Measurements from ENCODE around the gene FAH. TPM values are rescaled to one million over a fixed set of nuclear protein-coding genes. Genes with fewer than 3 reads are reported as not detected.

FAH gene
- total RNA-seq, 1 experiment from 2014 or later: 21.5 TPM

GRCh38 chr15:80174017-80174746, 21.4 kb downstream of the FAH start:
- no peak overlapping the region for H2BK12ac ChIP-seq (ENCODE audit: insufficient read length, low read depth, low read length)
- H3K14ac ChIP-seq (ENCODE audit: insufficient read depth, low read length): no peak overlapping the region
- no peak overlapping the region for H2BK120ac ChIP-seq (ENCODE audit: low read depth, low read length, poor library complexity, severe bottlenecking)
- H4K91ac ChIP-seq (ENCODE audit: insufficient read length, low read depth, low read length): no peak overlapping the region
- no peak overlapping the region for H3K4ac ChIP-seq (ENCODE audit: low read depth, low read length)
- H2BK5ac ChIP-seq (ENCODE audit: insufficient read length, low read length): no peak overlapping the region
- no peak overlapping the region for H3K27ac ChIP-seq (ENCODE audit: insufficient read length, low read depth, low read length)
- H3K23ac ChIP-seq (ENCODE audit: insufficient read length, low read depth, low read length): no peak overlapping the region
- no peak overlapping the region for H4K8ac ChIP-seq (replicated peaks; ENCODE audit: insufficient read length, low read depth, low read length)
- H3K23me2 ChIP-seq (ENCODE audit: insufficient read length, low read depth, low read length, poor library complexity, severe bottlenecking): no peaks in the 10 kb centered on the region
- H3K79me2 ChIP-seq (ENCODE audit: insufficient read depth, low read length): no peaks in the 10 kb centered on the region
- peaks cover 10 to 29% (median 13%) of the 10 kb centered on the region in 3 experiments; a peak in 6 of 7 replicates for H3K36me3 Mint-ChIP-seq (ENCODE audit: insufficient read depth in 1 of 3, low read depth in 3 of 3)
- no peak overlapping the region for H3T11ph ChIP-seq (ENCODE audit: low read length)
- no peak overlapping the region for H2BK15ac ChIP-seq (ENCODE audit: low read depth, low read length)
- DNase-seq: no peak
- H3K4me1 ChIP-seq (ENCODE audit: insufficient read depth, low read length): no peaks in the 10 kb centered on the region
- H4K20me1 ChIP-seq (ENCODE audit: control insufficient read depth, insufficient read depth, insufficient read length): peaks cover 4% of the 10 kb centered on the region
- no peaks in the 10 kb centered on the region for H3K9me3 Mint-ChIP-seq
- no peak overlapping the region for H3K4me3 Mint-ChIP-seq
- TF ChIP-seq CTCF (conservative IDR thresholded peaks at IDR 0.05): no peak
- H3K27me3 ChIP-seq (ENCODE audit: insufficient read depth, low read length): no peaks in the 10 kb centered on the region
- H3K4me2 ChIP-seq (ENCODE audit: insufficient read depth, insufficient read length, low read length): no peak overlapping the region
- no CpG with 5 or more reads among the region's 11 CpGs for WGBS (ENCODE audit: extremely low coverage, insufficient read length, low lambda C conversion rate)
- no peaks in the 10 kb centered on the region for H3K4me1 Mint-ChIP-seq
- no peak overlapping the region for H2BK20ac ChIP-seq (ENCODE audit: low read depth, low read length, poor library complexity, severe bottlenecking)
- H4K5ac ChIP-seq (ENCODE audit: insufficient read length, low read depth, low read length): no peak overlapping the region
- no peak overlapping the region for H3K56ac ChIP-seq (ENCODE audit: insufficient read length, low read depth, low read length)
- H3K9ac ChIP-seq (ENCODE audit: extremely low read depth, insufficient read length, low read length): no peak overlapping the region
- no peaks in the 10 kb centered on the region for H3K27me3 Mint-ChIP-seq (ENCODE audit: low read depth)
- no peak overlapping the region for H2AK5ac ChIP-seq (ENCODE audit: insufficient read length, low read length)
- H3K79me1 ChIP-seq (ENCODE audit: insufficient read depth, low read depth, low read length, poor library complexity, severe bottlenecking): no peaks in the 10 kb centered on the region
- peak overlapping the region in 2 of 3 experiments; percentile 11 to 14; a peak in 1 of 7 replicates for H3K27ac Mint-ChIP-seq
- H3K18ac ChIP-seq (ENCODE audit: insufficient read length, low read depth, low read length): no peak overlapping the region
- H2AFZ ChIP-seq (ENCODE audit: low read length): no peak overlapping the region
- H3K9me3 ChIP-seq (ENCODE audit: control insufficient read depth, low read depth, low read length): no peaks in the 10 kb centered on the region

All from H9 (cell line).